Suprapubic skin (tissue), 4 donors: Measurements from ENCODE around the gene CXCL14.

Experiments
- CTCF ChIP-seq, 2 donors: fragments of 200-600 bp in 1 of 2; fragments of 450-650 bp in 1 of 2; sonication (generic) in 1 of 2; IDR thresholded peaks; one replicate each; pipeline ENCODE4 v1.5.1; 2016 to 2019; ENCODE audit warnings: antibody characterized with exemption in 2 of 2, mild to moderate bottlenecking in 1 of 2, moderate library complexity in 1 of 2
- POLR2A ChIP-seq, 2 donors: fragments of 450-650 bp; IDR thresholded peaks; one replicate each; pipeline ENCODE4 v1.6.1; 2017; ENCODE audit warnings: antibody characterized with exemption in 2 of 2, mild to moderate bottlenecking in 2 of 2, moderate library complexity in 2 of 2
- POLR2AphosphoS5 ChIP-seq, 3 donors: sonication (generic); formaldehyde crosslinking; IDR thresholded peaks; one replicate each; pipeline ENCODE4 v1.6.1; 2017; ENCODE audit warnings: antibody characterized with exemption in 3 of 3

- TF ChIP-seq CTCF (IDR thresholded peaks at IDR 0.05) (no peak), POLR2A (IDR thresholded peaks at IDR 0.05) (no peak), POLR2AphosphoS5 (IDR thresholded peaks at IDR 0.05) (no peak)
Measured at GRCh38 chr5:135546101-135546500, 32.7 kb downstream of the CXCL14 start.
